ENCODE data around the gene LRIG1.

DNA sequence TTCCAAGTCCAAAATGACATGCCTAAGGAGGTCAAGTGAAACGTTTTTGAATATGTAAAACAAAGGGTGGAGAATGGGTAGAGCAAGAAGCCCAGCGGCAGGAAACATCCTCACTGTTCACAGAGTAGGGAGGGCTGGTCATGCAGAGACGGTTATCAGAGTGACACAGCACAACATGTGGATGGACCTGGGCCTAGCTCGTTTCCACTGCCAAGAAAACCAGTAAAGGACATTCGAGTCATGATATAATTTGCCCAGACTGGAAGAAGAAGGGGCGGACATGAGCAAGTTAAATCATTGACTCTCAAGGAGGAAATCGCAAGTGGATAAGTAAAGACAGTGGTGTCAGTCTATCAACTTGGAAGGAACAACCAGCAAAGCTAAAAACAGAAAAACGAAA, 89.3 kb downstream of the LRIG1 start:
- TF ChIP-seq, protein P1, sequence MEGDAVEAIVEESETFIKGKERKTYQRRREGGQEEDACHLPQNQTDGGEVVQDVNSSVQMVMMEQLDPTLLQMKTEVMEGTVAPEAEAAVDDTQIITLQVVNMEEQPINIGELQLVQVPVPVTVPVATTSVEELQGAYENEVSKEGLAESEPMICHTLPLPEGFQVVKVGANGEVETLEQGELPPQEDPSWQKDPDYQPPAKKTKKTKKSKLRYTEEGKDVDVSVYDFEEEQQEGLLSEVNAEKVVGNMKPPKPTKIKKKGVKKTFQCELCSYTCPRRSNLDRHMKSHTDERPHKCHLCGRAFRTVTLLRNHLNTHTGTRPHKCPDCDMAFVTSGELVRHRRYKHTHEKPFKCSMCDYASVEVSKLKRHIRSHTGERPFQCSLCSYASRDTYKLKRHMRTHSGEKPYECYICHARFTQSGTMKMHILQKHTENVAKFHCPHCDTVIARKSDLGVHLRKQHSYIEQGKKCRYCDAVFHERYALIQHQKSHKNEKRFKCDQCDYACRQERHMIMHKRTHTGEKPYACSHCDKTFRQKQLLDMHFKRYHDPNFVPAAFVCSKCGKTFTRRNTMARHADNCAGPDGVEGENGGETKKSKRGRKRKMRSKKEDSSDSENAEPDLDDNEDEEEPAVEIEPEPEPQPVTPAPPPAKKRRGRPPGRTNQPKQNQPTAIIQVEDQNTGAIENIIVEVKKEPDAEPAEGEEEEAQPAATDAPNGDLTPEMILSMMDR (IDR thresholded peaks at IDR 0.05; ENCODE audit: low read depth, low read length, poor library complexity, severe bottlenecking), result no peak
- no peak for TF ChIP-seq EZH2phosphoT487 (IDR thresholded peaks at IDR 0.05; ENCODE audit: borderline replicate concordance, low read length)
